OCI-LY7 (cell line): Measurements from ENCODE around the gene RRAD. TPM values are rescaled to one million over a fixed set of nuclear protein-coding genes. Genes with fewer than 3 reads are reported as not detected.

Experiments used
- BruUV-seq: library from RNA; stranded (reverse); fragments of 400-500 nt; replicated peaks from 2 replicates; lab custom pipeline; 2021; lab: Mats Ljungman, UMichigan
- CTCF ChIA-PET: fragments of 300-600 bp; sonication (Branson Sonifier 250); formaldehyde crosslinking; loops from one replicate; lab custom pipeline; 2022; ENCODE audit warnings: antibody characterized with exemption; ENCODE audit not compliant: unreplicated experiment; lab: Charles Lee
- POLR2A ChIA-PET: fragments of 300-600 bp; sonication (Branson Sonifier 250); formaldehyde crosslinking; loops from one replicate; lab custom pipeline; 2022; ENCODE audit warnings: antibody characterized with exemption; lab: Charles Lee
- DNase-seq: peaks from one replicate; pipeline ENCODE4 v3.0.0-alpha.2; 2015; ENCODE audit warnings: low spot score
- H2AFZ ChIP-seq: fragments of 200-600 bp; sonication (generic), shearing (Covaris generic); 2 replicates; pipeline ENCODE4 v1.6.1; 2014; ENCODE audit warnings: mild to moderate bottlenecking, antibody characterized with exemption, low read length, moderate library complexity
- H3K27ac ChIP-seq: fragments of 200-600 bp; sonication (generic); 2 replicates; pipeline ENCODE4 v1.5.1; 2014; ENCODE audit warnings: mixed run types, low read depth, mild to moderate bottlenecking, moderate library complexity, low read length, inconsistent platforms; ENCODE audit not compliant: poor library complexity, severe bottlenecking
- H3K36me3 ChIP-seq: fragments of 200-600 bp; sonication (generic); 2 replicates; pipeline ENCODE4 v1.6.1; 2014; ENCODE audit warnings: mild to moderate bottlenecking, antibody characterized with exemption, low read length, moderate library complexity, mixed read lengths; ENCODE audit not compliant: insufficient read depth
- H3K4me1 ChIP-seq: fragments of 200-600 bp; sonication (generic); 2 replicates; pipeline ENCODE4 v1.5.1; 2014; ENCODE audit warnings: mild to moderate bottlenecking, low read length; ENCODE audit not compliant: insufficient read depth, poor library complexity, severe bottlenecking
- H3K4me2 ChIP-seq: fragments of 200-600 bp; sonication (generic); 2 replicates; pipeline ENCODE4 v1.6.1; 2014; ENCODE audit warnings: mild to moderate bottlenecking, low read length
- H3K4me3 ChIP-seq: fragments of 200-600 bp; sonication (generic); 2 replicates; pipeline ENCODE4 v1.5.1; 2014; ENCODE audit warnings: mild to moderate bottlenecking, low read depth, low read length; ENCODE audit not compliant: poor library complexity, severe bottlenecking
- H3K79me2 ChIP-seq: fragments of 200-600 bp; sonication (generic); 2 replicates; pipeline ENCODE4 v1.6.1; 2016; ENCODE audit warnings: low read depth, mild to moderate bottlenecking, low read length, moderate library complexity, mixed read lengths; ENCODE audit not compliant: insufficient read depth
- H3K9me2 ChIP-seq: fragments of 200-600 bp; sonication (generic); 2 replicates; pipeline ENCODE4 v1.6.1; 2016; ENCODE audit warnings: mild to moderate bottlenecking, low read length, mixed read lengths; ENCODE audit not compliant: insufficient read depth
- H3K9me3 ChIP-seq: fragments of 200-600 bp; sonication (generic); 2 replicates; pipeline ENCODE4 v1.6.1; 2014; ENCODE audit warnings: mild to moderate bottlenecking, mixed run types, low read length, mixed read lengths
- H4K20me1 ChIP-seq: fragments of 200-600 bp; sonication (generic); 2 replicates; pipeline ENCODE4 v1.6.1; 2014; ENCODE audit warnings: mild to moderate bottlenecking, antibody characterized with exemption, low read length, moderate library complexity, mixed read lengths; ENCODE audit not compliant: insufficient read depth
- CTCF ChIP-seq: fragments of 200-600 bp; sonication (generic); conservative IDR thresholded peaks from 2 replicates; pipeline ENCODE4 v1.5.1; 2014; ENCODE audit warnings: mild to moderate bottlenecking, antibody characterized with exemption, low read length, moderate library complexity, mixed read lengths
- EZH2phosphoT487 ChIP-seq: fragments of 200-600 bp; sonication (generic); IDR thresholded peaks from 2 replicates; pipeline ENCODE4 v1.6.1; 2018; ENCODE audit warnings: low read depth, borderline replicate concordance, mild to moderate bottlenecking, mixed run types, antibody characterized with exemption, low read length, moderate library complexity, mixed read lengths
- intact Hi-C: fragments of 100-400 bp; cut with micrococcal nuclease; formaldehyde crosslinking; loops from one replicate; pipeline ENCODE4 v1.10.0; 2022; ENCODE audit not compliant: unreplicated experiment
- total RNA-seq, 2 experiments: library from RNA; depleted of rRNA in 1 of 2; stranded (reverse); fragments of >200 nt in 1 of 2; shearing (Covaris generic) in 1 of 2; gene quantifications; 2 replicates each; pipeline ENCODE4 v1.2.3, GENCODE V29; 2014 to 2022

The RRAD gene
- total RNA-seq, 2 experiments from 2014 or later: 0.09 TPM; not detected in 1

- DNase-seq: no peak
- intact Hi-C loops: no loop called here
- no peak overlapping the region for H3K4me2 ChIP-seq
- H3K4me1 ChIP-seq: no peaks in the 10 kb centered on the region
- no peaks in the 10 kb centered on the region for H4K20me1 ChIP-seq
- CTCF ChIA-PET: interaction anchor here (0.5 kb wide), 1 partner anchor 12 kb away, joined by 3 read pairs; no protein-coding TSS in a partner anchor
- POLR2A ChIA-PET: no interaction called here
- no peak overlapping the region for H3K27ac ChIP-seq
- H3K9me3 ChIP-seq: no peaks in the 10 kb centered on the region
- no peaks in the 10 kb centered on the region for H3K9me2 ChIP-seq
- TF ChIP-seq EZH2phosphoT487 (no peak), CTCF (no peak)
- no peak overlapping the region for H2AFZ ChIP-seq
- H3K79me2 ChIP-seq: no peaks in the 10 kb centered on the region
- H3K36me3 ChIP-seq: no peaks in the 10 kb centered on the region
- no TSS peak for BruUV-seq
- no peak overlapping the region for H3K4me3 ChIP-seq
These were observed 18.2 kb downstream of the RRAD start for GRCh38 chr16:66906916-66907836.

GRCh38 chr16:66905633-66906539 is 19.4 kb downstream of the RRAD start:
- H3K4me1 ChIP-seq: no peaks in the 10 kb centered on the region
- H3K9me3 ChIP-seq: no peaks in the 10 kb centered on the region
- DNase-seq: peak; percentile 43
- ChIA-PET POLR2A (no interaction called here), CTCF (no interaction called here)
- no peak overlapping the region for H3K27ac ChIP-seq
- TF ChIP-seq CTCF (no peak), EZH2phosphoT487 (no peak)
- H3K36me3 ChIP-seq: no peaks in the 10 kb centered on the region
- H3K4me2 ChIP-seq: no peak overlapping the region
- H2AFZ ChIP-seq: no peak overlapping the region
- no TSS peak for BruUV-seq
- intact Hi-C loops: no loop called here
- no peaks in the 10 kb centered on the region for H3K9me2 ChIP-seq
- no peaks in the 10 kb centered on the region for H4K20me1 ChIP-seq
- H3K79me2 ChIP-seq: no peaks in the 10 kb centered on the region
- no peak overlapping the region for H3K4me3 ChIP-seq
